NCI-H748 (cell line): ENCODE results near the gene OPCML.

Source experiments
- DNase-seq: peaks from one replicate; lab custom pipeline; 2025; ENCODE audit not compliant: unreplicated experiment; lab: John Stamatoyannopoulos, UW

The OPCML gene

GRCh38 chr11:133238495-133238894 is 293.8 kb downstream of the OPCML start:
- DNase-seq, result no peak

- DNase-seq, result no peak
Observed at GRCh38 chr11:133238027-133238426, 294.3 kb downstream of the OPCML start.

GRCh38 chr11:133235381-133235780 is 296.9 kb downstream of the OPCML start:
- DNase-seq, result no peak

GRCh38 chr11:133234883-133235282 is 297.4 kb downstream of the OPCML start:
- DNase-seq, result no peak

GRCh38 chr11:133232665-133233064 is 299.6 kb downstream of the OPCML start:
- no peak for DNase-seq

GRCh38 chr11:133230431-133230830 is 301.9 kb downstream of the OPCML start:
- no peak for DNase-seq

- DNase-seq, result peak; percentile 58
Observed at GRCh38 chr11:133228471-133229329, 303.6 kb downstream of the OPCML start.

GRCh38 chr11:133227632-133228111 is 304.6 kb downstream of the OPCML start:
- no peak for DNase-seq

GRCh38 chr11:133224271-133224670 is 308.0 kb downstream of the OPCML start:
- no peak for DNase-seq

- no peak for DNase-seq
Observed at GRCh38 chr11:133222425-133223330, 309.6 kb downstream of the OPCML start.

GRCh38 chr11:133219543-133219942 is 312.8 kb downstream of the OPCML start:
- DNase-seq, result no peak

GRCh38 chr11:133216813-133217212 is 315.5 kb downstream of the OPCML start:
- no peak for DNase-seq

- DNase-seq, result peak; percentile 9
Observed at GRCh38 chr11:133215596-133216230, 316.6 kb downstream of the OPCML start.

- peak; percentile 25 for DNase-seq
Observed at GRCh38 chr11:133214646-133215045, 317.7 kb downstream of the OPCML start.

GRCh38 chr11:133212201-133212600 is 320.1 kb downstream of the OPCML start:
- DNase-seq, result no peak

- DNase-seq, result no peak
Observed at GRCh38 chr11:133207995-133208394, 324.3 kb downstream of the OPCML start.

- DNase-seq, result no peak
Observed at GRCh38 chr11:133206313-133207005, 325.8 kb downstream of the OPCML start.

- no peak for DNase-seq
Observed at GRCh38 chr11:133204158-133204557, 328.1 kb downstream of the OPCML start.

GRCh38 chr11:133202816-133203215 is 329.5 kb downstream of the OPCML start:
- no peak for DNase-seq

GRCh38 chr11:133198438-133198837 is 333.9 kb downstream of the OPCML start:
- DNase-seq, result peak; percentile 73

GRCh38 chr11:133197425-133197824 is 334.9 kb downstream of the OPCML start:
- no peak for DNase-seq
